Measurements from ENCODE around the gene DAB2IP. TPM values are rescaled to one million over a fixed set of nuclear protein-coding genes. Genes with fewer than 3 reads are reported as not detected.

Gene DAB2IP
- polyA plus RNA-seq, 1 donor from 2014 or later, result 17.3 TPM

- no peak overlapping the region for H3K4me2 ChIP-seq (ENCODE audit: low read length)
- no peaks in the 10 kb centered on the region for H3K36me3 ChIP-seq (ENCODE audit: insufficient read depth, low read length)
- no peak overlapping the region for H3K27ac ChIP-seq (ENCODE audit: low read length)
- no peaks in the 10 kb centered on the region for H3F3A ChIP-seq (ENCODE audit: insufficient read depth, low read length, poor library complexity, severe bottlenecking)
- H3K9me3 ChIP-seq (ENCODE audit: low read length), result no peaks in the 10 kb centered on the region
- H4K20me1 ChIP-seq (ENCODE audit: insufficient read depth), result peaks cover 17% of the 10 kb centered on the region
- TF ChIP-seq SMC3 (conservative IDR thresholded peaks at IDR 0.05; ENCODE audit: poor library complexity) (no peak), EZH2 (IDR thresholded peaks at IDR 0.05; ENCODE audit: borderline replicate concordance, insufficient read depth, low read length, poor library complexity, severe bottlenecking) (no peak), RAD21 (conservative IDR thresholded peaks at IDR 0.05) (no peak), EP300 (conservative IDR thresholded peaks at IDR 0.05; ENCODE audit: poor library complexity, severe bottlenecking) (no peak), TAF1 (IDR thresholded peaks at IDR 0.05; ENCODE audit: low read depth) (no peak), MXI1 (conservative IDR thresholded peaks at IDR 0.05; ENCODE audit: poor library complexity, severe bottlenecking) (no peak), POLR2AphosphoS5 (IDR thresholded peaks at IDR 0.05) (no peak)
- TF ChIP-seq, protein P1, sequence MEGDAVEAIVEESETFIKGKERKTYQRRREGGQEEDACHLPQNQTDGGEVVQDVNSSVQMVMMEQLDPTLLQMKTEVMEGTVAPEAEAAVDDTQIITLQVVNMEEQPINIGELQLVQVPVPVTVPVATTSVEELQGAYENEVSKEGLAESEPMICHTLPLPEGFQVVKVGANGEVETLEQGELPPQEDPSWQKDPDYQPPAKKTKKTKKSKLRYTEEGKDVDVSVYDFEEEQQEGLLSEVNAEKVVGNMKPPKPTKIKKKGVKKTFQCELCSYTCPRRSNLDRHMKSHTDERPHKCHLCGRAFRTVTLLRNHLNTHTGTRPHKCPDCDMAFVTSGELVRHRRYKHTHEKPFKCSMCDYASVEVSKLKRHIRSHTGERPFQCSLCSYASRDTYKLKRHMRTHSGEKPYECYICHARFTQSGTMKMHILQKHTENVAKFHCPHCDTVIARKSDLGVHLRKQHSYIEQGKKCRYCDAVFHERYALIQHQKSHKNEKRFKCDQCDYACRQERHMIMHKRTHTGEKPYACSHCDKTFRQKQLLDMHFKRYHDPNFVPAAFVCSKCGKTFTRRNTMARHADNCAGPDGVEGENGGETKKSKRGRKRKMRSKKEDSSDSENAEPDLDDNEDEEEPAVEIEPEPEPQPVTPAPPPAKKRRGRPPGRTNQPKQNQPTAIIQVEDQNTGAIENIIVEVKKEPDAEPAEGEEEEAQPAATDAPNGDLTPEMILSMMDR (IDR thresholded peaks at IDR 0.05; ENCODE audit: poor library complexity, severe bottlenecking), result no peak
- TF ChIP-seq, protein P2, sequence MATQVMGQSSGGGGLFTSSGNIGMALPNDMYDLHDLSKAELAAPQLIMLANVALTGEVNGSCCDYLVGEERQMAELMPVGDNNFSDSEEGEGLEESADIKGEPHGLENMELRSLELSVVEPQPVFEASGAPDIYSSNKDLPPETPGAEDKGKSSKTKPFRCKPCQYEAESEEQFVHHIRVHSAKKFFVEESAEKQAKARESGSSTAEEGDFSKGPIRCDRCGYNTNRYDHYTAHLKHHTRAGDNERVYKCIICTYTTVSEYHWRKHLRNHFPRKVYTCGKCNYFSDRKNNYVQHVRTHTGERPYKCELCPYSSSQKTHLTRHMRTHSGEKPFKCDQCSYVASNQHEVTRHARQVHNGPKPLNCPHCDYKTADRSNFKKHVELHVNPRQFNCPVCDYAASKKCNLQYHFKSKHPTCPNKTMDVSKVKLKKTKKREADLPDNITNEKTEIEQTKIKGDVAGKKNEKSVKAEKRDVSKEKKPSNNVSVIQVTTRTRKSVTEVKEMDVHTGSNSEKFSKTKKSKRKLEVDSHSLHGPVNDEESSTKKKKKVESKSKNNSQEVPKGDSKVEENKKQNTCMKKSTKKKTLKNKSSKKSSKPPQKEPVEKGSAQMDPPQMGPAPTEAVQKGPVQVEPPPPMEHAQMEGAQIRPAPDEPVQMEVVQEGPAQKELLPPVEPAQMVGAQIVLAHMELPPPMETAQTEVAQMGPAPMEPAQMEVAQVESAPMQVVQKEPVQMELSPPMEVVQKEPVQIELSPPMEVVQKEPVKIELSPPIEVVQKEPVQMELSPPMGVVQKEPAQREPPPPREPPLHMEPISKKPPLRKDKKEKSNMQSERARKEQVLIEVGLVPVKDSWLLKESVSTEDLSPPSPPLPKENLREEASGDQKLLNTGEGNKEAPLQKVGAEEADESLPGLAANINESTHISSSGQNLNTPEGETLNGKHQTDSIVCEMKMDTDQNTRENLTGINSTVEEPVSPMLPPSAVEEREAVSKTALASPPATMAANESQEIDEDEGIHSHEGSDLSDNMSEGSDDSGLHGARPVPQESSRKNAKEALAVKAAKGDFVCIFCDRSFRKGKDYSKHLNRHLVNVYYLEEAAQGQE (IDR thresholded peaks at IDR 0.05; ENCODE audit: borderline replicate concordance), result no peak
- no peaks in the 10 kb centered on the region for H3K27me3 ChIP-seq (ENCODE audit: insufficient read depth, low read depth, low read length)
- no peak overlapping the region for H2AFZ ChIP-seq (ENCODE audit: low read depth, low read length)
- peaks cover 71% of the 10 kb centered on the region for H3K79me2 ChIP-seq (replicated peaks; ENCODE audit: insufficient read depth, low read length)
- H3K4me3 ChIP-seq (ENCODE audit: low read length), result no peak overlapping the region
- H3K9ac ChIP-seq (ENCODE audit: low read length), result no peak overlapping the region
- no peaks in the 10 kb centered on the region for H3K9me2 ChIP-seq (ENCODE audit: insufficient read depth, low read length)
These were observed 60.4 kb downstream of the DAB2IP start for GRCh38 chr9:121711797-121712196.

DNA sequence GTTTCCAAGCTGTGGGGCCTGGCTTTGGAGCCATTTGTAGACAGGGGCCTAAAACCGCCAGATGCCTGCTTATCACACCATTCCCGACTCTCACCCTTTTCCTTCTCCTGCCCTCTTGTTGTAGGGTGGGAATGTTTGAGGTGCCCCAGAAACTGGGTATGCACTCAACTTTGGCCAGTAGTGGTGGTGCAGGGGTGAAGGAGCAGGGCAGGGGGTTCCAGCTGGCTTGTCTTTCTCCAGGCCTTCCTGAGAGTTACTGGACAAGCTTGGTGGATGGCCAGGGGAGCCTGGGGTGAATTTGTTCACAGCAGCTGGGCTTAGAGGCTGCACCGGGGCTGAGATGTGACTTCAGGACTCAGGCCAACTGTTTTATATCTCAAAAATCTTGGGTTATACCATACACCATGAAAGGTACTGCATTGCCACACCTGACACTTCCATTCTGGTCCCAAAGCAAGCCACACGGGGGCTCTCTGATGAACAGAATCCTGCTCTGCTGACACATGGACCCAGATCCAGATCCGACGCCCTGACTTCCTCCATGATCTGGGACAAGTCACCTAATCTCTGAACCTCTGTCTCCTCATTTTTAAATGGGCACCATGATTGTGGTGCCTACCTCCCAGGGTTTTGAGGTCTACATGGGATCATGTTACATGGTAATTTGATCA lies 62.1 kb downstream of the DAB2IP start:
- TF ChIP-seq MXI1 (conservative IDR thresholded peaks at IDR 0.05; ENCODE audit: poor library complexity, severe bottlenecking) (no peak), EZH2 (IDR thresholded peaks at IDR 0.05; ENCODE audit: borderline replicate concordance, insufficient read depth, low read length, poor library complexity, severe bottlenecking) (no peak), SMC3 (conservative IDR thresholded peaks at IDR 0.05; ENCODE audit: poor library complexity) (no peak), TAF1 (IDR thresholded peaks at IDR 0.05; ENCODE audit: low read depth) (no peak)
- TF ChIP-seq, protein P1 (IDR thresholded peaks at IDR 0.05; ENCODE audit: poor library complexity, severe bottlenecking), result no peak
- TF ChIP-seq, protein P2 (IDR thresholded peaks at IDR 0.05; ENCODE audit: borderline replicate concordance), result no peak
- no peak overlapping the region for H3K4me2 ChIP-seq (ENCODE audit: low read length)
- H3K36me3 ChIP-seq (ENCODE audit: insufficient read depth, low read length), result no peaks in the 10 kb centered on the region
- H3K9ac ChIP-seq (ENCODE audit: low read length), result no peak overlapping the region
- H3K9me2 ChIP-seq (ENCODE audit: insufficient read depth, low read length), result no peaks in the 10 kb centered on the region
- no peak overlapping the region for H2AFZ ChIP-seq (ENCODE audit: low read depth, low read length)
- H3K79me2 ChIP-seq (replicated peaks; ENCODE audit: insufficient read depth, low read length), result peaks cover 56% of the 10 kb centered on the region
- H3F3A ChIP-seq (ENCODE audit: insufficient read depth, low read length, poor library complexity, severe bottlenecking), result no peaks in the 10 kb centered on the region
- H3K27ac ChIP-seq (ENCODE audit: low read length), result no peak overlapping the region
- H3K27me3 ChIP-seq (ENCODE audit: insufficient read depth, low read depth, low read length), result no peaks in the 10 kb centered on the region
- peaks cover 14% of the 10 kb centered on the region for H4K20me1 ChIP-seq (ENCODE audit: insufficient read depth)
- no peaks in the 10 kb centered on the region for H3K9me3 ChIP-seq (ENCODE audit: low read length)
- no peak overlapping the region for H3K4me3 ChIP-seq (ENCODE audit: low read length)

Data from neural cell (in vitro differentiated cells).